Peyer's patch (tissue), 4 donors: ENCODE measurements around the gene CNIH1.

Experiments used
- CTCF ChIP-seq, 6 experiments: fragments of 450-650 bp in 4 of 6; fragments of 200-600 bp in 2 of 6; sonication (generic) in 1 of 6; IDR thresholded peaks; one replicate each; pipeline ENCODE4 v1.5.1; 2017 to 2019; ENCODE audit warnings: antibody characterized with exemption in 6 of 6, mild to moderate bottlenecking in 3 of 6, moderate library complexity in 1 of 6
- POLR2A ChIP-seq, 2 donors: fragments of 450-650 bp; IDR thresholded peaks; one replicate each; pipeline ENCODE4 v1.5.1; 2017; ENCODE audit warnings: antibody characterized with exemption in 2 of 2, mild to moderate bottlenecking in 2 of 2, moderate library complexity in 2 of 2

GRCh38 chr14:54374117-54374884, 66.9 kb downstream of the CNIH1 start:
- no peak for TF ChIP-seq POLR2A (IDR thresholded peaks at IDR 0.05)
- peak in 2 of 6 experiments; percentile 9 to 13 for TF ChIP-seq CTCF (IDR thresholded peaks at IDR 0.05)
